A172 (cell line): ENCODE data around the gene USP32. TPM values are rescaled to one million over a fixed set of nuclear protein-coding genes. Genes with fewer than 3 reads are reported as not detected.
A peak's percentile ranks its signal among the peaks of the same experiment; 100 is the strongest.
"Not testable (repeated sequence)": the region's sequence is repeated elsewhere in the genome, so short reads cannot be mapped to it uniquely, and the experiment has no call there.

Source experiments
- DNase-seq: peaks from one replicate; pipeline ENCODE4 v3.0.0-alpha.2; 2015; ENCODE audit warnings: low spot score
- total RNA-seq: library from RNA; depleted of rRNA; stranded (reverse); fragments of >200 nt; shearing (Covaris generic); gene quantifications from 2 replicates; pipeline ENCODE4 v1.2.3, GENCODE V29; 2014

USP32 gene
- total RNA-seq, 1 experiment from 2014 or later, result 39.0 TPM

DNA sequence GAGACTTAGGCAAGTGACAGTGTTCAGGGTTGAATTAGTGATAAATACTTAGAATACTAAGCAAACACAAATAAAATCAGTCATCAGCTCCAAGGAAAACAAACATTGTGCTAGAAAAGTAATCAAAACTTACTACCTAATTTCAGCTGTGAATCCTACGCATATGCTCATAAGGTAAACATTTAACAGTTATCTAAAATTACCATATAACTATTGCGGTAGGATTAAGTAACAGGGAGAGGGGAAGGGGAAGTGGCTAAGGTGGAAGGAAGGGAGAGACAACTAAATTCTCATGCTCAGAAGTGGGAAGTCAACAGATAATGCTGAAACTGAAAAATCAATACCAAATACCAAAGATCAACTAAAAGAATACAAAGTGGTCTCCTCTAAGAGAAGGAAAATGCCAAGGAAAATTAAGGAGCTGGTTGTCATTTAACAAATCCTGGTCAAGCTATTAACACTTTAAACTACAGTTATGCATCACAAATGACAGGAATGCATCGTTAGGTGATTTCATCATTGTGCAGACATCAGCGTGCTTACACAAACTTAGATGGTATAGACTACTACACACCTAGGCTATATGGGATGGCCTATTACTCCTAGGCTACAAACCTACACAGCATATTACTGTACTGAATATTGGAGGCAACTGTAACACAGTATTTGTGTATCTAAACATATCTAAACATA lies 20.0 kb downstream of the USP32 start:
- DNase-seq, result no peak

DNA sequence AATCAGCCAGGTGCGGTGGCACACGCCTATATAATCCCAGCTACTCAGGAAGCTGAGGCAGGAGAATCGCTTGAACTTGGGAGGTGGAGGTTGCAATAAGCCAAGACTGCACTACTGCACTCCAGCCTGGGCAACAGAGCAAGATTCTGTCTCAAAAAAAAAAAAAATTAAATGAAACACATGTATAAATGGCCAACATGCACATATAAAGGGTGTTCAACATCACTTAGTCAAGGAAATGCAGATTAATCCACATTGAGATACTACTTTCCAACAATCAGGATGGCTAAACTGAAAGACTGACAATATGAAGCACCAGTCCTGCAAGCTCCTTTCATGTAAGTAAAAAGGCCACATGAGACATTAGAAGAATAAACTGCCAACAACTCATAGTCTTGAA lies 20.5 kb downstream of the USP32 start:
- no peak for DNase-seq

DNA sequence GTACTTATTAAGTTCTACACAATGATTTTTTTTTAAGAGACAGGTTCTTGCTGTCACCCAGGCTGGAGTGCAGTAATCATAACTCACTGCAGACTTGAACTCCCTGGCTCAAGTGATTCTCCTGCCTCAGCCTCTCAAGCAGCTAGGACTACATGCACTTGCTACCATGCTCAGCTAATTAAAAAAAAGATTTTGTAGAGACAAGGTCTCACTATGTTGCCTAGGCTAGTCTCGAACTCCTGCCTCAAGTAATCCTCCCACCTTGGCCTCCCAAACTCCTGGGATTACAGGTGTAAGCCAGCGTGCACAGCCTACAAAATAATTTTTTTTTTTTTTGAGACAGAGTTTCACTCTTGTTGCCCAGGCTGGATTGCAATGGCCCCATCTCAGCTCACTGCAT lies 22.2 kb downstream of the USP32 start:
- no peak for DNase-seq

DNA sequence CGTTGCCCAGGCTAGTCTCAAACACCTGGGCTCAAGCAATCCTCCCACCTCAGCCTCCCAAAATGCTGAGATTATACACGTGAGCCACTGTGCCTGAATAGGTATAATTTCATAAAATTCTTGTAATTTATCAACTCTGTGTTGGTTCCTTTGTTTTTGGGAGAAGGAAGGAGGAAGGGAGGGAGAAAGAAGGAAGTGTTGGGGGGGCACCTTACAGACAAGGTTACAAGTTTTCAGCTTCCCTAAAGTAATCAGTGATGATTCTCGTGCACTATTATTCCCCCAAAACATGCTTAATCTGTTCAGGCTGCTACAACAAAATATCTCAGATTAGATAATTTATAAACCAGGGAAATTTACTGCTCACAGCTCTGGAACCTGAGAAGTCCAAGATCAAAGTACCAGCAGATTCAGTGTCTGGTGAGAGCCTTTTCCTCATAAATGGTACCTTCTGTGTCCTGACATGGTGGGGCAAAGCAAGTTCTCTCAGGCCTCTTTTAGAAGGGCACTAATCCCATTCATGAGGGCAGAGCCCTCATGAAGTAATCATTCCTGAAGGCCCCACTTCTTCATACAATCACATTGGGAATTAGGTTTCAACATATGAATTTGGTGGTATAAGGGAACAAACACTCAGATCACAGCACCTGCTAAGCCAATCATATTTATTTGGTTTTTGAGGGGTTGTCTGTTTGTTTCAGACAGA lies 28.1 kb downstream of the USP32 start:
- DNase-seq, result no peak

DNA sequence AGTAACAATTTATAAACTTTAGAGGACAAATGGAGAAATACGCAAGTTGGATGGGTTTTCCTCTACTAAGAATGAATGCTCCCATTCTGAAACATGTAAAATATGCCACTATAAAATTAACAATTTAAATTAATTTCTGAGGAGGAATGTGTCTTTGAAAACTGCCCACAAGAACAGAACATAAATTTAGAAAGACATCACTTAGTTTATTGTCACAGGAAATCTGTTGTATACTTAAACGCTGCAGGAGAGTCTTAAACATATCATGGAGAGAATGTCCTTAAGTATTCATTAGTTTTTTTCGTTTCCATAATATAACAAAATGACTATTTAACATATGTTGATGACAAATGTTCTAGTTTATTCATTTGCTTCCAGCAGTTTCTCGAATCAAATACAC lies 29.6 kb downstream of the USP32 start:
- DNase-seq, result no peak

DNA sequence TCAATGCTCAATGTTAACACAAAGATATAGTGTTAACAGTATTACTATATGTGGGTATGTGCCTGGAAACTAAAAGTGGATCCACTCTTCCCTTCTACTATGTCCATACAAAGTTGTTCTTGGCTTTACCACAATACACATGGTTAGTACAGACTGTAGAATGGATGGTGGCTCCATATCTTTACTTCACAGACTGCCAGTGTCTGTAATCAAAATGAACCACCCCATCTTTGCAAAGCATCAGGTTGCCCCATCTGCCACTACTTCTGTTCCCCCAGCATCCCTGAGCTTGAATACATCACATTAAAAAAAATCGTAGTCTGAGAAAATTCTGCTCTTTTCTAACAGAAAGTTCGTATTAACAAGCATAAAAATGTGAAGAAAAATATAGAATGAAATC lies 30.0 kb downstream of the USP32 start:
- DNase-seq, result no peak

DNA sequence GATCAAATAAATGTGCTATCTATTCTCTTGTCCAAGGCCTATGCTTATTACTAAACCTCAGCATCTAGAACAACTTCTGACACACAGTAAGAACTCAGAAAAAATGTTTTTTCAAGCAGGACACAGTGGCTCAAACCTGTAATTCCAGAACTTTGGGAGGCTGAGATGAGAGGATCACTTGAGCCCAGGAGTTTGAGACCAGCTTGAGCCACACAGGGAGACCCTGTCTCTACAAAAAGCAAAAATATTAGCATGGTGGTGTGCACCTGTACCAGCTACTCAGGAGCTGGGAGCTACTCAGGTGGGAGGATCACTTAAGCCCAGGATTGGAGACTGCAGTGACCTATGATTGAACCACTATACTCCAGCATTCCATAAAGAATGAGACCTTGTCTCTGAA lies 32.5 kb downstream of the USP32 start:
- no peak for DNase-seq

DNA sequence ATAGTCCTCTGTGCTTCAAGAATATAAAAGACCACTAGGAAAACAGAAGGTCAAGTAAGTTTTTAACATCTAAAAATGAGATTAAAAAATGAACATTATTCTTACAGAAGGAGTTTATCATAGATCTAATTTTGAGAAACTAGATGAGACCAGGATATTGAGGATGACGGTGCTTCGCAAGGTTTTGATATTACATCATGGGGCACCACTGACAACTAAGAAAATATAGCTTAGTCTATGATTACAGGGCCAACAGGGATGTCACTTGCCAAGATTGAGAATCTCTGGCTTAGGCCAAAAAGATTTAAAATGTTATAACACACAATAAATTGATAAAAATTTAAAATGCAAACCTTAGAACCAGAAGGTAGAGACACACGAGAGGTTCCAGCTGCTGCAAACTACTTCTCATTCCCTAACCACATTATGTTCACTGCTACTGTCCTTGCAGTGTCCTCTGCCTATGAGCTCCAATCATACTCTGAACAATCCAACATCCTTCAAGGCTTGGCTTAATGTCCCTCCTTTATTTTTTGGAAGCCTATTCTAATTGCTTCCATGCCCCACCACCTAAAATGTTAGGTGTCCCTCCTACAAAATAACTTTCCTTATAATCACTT lies 33.2 kb downstream of the USP32 start:
- DNase-seq, result no peak

DNA sequence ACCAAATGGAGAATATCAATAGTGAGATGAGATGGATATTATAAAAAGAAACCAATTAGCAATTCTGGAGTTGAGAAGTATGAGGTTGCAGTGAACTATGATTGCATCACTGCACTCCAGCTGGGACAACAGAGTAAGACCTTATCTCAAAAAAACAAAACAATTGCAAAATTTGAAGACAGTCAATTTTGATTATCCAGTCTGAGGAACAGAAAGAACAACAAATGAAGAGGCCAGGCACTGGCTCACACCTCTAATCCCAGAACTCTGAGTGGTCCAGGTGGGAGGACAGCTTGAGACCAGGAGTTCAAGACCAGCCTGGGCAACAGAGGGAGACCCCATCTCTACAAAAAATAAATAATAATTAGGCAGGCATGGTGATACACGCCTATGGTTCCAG lies 35.0 kb downstream of the USP32 start:
- DNase-seq, result no peak

DNA sequence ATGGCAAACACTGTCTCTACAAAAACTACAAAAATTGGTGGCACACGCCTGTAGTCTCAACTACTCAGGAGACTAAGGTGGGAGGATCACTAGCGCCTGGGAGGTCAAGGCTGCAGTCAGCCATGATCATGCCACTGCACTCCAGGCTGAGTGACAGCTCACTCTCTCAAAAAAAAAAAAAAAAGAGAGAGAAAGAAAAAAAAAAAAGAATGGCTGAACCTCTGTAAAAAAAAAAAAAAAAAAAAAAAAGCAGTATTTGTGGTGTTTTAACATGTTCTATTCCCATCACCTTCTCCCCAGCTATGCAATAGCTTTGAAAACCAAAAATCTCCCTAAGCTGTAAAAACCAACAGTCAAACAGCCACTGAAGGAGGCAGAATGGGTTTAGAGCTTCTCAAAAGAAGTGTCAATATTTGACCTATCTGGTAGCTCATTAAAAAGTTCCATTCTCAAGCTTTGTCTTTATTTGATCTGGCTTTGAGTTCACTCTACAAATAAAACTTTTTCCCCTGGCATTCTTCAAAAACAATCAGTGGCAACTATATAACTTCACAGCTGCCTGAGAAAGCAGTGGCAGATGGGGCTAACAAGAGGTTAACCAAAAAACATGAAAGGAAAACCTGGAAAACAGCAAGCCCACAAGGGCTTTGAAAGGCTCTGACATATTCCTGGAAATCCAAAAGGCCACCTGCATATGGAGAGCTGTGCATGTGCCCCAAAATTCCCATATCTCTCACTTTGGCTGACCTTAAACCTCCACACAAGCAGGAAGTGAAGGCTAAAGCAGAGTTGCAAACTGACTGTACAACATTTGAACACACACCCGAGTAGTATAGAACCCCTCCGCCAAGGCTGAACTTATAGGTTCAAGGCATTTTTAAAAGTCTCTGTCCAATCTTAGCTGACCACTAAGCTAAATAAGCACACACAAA lies 36.0 kb downstream of the USP32 start:
- no peak for DNase-seq

DNA sequence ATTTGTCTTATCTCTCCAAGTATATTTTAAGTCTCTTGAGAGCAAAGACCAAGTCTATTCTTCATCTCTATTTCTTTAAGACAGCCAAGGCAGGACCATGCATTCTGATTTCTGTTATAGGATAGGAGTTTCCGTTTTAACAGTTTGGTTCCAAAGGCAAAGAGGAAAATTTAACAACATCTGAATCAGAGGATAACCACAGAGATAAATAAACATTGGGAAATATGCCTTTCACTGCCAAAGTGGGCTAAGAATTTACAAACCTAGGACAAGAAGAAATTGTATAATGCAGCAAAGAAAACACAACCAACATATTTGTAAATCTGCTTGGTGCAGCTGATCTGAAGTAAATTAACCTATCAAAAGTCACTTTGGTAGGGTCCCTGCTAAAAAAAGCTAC lies 37.7 kb downstream of the USP32 start:
- DNase-seq, result peak; percentile 54

DNA sequence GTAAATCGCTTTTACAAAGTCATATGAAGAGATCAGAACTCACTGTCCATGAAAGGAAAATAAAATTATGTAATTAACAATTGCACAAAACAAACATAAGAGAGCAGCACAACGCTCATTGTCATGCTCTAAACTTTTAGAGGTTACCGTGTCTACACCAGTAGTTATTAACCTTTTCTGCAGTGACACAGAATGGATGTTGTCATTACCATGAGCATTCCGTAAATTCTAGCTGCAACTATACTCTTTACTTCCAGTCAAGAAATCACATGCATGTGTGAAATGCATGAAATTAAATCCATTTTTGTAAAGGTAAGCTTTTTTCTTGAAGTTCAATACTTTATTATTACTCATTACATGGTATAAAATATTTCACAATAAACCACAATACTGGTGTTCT lies 38.2 kb downstream of the USP32 start:
- DNase-seq, result no peak

DNA sequence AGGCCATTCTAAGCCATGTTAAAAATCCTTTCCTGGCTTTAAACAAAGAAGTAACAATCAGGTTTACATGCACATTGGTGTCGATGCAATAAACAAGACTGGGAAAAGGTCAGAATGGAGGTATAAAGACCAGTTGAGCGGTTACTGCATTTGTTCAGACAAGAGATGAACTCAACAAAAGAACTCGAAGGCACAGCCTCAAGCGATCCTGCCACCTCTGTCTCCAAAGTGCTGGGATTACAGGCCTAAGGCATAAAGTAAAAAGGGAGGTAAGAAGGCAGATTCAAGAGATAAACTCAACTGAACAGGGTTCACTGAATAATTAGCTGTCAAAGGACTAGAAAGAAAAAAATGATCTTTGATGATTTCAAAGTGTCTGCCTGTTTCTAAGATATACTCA lies 39.4 kb downstream of the USP32 start:
- no peak for DNase-seq

DNA sequence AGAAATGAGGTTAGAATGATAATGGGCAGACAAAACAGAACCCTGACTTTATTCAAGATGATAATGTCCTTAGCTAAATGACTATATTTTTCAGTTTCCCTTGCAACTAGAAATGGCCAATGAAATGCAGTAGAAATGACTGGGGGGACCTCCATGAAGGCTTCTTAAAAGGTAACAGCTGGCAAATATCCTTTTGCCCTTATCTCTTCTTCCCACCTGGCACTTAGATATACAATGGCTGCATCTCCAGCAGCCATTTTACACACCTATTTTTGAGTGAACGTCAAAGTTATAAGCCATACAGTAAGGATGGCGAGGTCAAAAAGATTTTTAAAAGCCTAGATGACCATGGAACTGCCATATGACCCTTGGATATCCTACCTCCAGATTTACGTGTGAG lies 39.9 kb downstream of the USP32 start:
- DNase-seq, result no peak

DNA sequence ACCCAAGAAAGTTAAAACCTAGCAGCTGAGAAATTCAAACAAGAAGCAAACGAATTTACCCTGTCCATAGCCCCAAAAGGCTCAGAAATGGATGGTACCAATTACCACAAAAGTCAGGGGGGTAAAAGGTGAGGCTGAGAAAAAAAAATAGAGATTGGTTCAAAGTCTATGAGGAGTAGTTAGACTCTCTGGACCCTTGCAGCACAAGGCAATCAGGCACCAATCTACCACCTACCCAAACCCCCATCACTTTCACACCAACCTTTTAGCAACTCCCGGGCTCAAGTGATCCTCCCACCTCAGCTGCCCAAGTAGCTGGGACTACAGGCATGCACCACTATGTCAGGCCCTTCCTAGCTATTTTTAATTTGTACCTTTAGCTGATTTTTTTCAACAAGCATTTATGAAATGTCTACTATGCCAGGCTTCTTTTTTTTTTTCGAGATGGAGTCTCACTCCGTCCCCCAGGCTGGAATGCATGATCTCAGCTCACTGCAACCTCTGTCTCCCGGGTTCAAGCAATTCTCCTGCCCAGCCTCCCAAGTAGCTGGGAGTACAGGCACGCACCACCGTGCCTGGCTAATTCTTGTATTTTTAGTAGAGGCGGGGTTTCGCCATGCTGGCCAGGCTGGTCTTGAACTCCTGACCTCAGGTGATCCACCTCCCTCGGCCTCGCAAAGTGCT lies 40.8 kb downstream of the USP32 start:
- DNase-seq, result no peak

DNA sequence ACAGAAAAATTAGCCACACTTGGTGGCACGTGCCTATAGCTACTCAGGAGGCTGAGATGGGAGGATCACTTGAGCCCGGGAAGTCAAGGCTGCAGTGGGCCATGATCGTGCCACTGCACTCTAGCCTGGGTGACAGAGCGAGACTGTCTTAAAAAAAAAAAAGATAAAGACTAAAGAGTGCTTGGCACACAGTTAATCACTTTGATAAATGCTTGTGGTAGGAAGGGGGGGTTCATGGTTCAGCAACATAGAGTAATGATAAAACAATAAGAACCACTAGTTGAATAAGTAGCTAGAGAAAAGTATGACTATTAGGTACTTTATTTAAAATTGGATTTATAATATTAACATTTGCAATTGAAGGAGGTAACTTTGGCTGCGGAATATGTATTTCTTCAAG lies 43.3 kb downstream of the USP32 start:
- no peak for DNase-seq

DNA sequence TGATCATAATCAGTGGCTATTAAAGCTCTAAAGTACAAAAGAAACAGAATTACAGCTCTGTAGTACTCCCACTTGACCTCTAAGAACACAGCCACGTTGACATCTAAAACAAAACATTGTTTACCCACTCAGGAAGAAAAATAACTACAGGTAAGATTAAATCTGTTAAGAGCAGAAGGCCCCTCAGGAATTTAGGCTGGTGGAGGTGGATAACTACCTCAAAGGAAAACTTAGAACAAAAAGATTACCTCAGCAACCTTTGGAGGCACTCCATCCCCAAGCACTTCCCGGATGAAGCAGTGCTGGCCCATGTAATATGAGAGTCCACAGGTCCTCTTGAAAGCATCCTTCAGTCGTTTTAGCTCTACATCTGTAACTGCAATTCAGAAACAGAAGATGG lies 46.7 kb downstream of the USP32 start:
- DNase-seq, result no peak

DNA sequence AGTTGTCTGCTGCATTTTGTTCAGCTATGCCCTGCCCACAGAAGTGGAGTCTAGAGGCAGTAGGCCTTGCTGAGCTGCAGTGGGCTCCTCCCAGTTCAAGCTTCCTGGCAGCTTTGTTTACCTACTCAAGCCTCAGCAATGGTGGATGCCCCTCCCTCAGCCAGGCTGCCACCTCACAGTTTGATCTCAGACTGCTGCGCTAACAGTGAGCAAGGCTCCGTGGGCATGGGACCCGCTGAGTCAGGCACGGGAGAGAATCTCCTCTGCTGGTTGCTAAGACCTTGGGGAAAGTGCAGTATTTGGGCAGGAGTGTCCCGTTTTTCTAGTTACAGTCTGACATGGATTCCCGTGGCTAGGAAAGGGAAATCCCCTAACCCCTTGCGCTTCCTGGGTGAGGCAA lies 49.4 kb downstream of the USP32 start:
- not testable (repeated sequence) for DNase-seq

DNA sequence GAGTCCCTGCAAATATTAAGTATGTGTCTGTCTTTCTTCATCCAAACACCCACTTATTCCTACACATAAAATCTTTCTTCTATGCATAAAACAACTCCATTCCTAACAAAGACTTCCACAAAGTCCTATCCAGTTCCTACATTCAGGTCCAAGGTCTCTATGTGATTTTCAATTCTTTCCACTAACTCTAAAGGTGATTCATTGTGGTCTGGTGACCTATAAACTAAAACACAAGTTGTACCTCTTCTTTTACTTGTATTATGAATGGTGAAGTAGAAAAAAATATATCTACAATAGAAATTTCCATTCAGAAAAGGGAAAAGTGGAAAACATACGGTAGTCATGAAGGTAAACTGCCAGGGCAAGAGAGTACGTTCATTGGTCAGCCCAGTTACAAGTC lies 56.6 kb downstream of the USP32 start:
- no peak for DNase-seq

DNA sequence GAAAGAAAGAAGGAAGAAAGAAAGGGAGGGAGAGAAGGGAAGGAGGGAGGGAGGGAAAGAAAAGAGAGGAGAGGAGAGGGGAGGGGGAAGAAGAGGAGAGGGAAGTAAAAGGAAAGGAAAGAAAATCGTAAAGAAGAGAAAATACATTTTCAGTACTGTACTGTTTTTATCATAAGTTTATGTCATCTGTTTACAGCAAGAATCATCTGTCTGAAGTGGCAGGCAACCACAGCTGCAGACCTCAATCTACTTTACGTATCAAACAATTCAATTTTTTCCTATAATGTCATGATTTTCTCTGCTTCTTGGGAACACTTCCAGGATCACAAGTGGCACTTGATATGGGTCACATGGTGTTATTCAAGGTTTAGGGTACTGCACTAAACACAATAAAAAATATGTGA lies 58.3 kb downstream of the USP32 start:
- no peak for DNase-seq

DNA sequence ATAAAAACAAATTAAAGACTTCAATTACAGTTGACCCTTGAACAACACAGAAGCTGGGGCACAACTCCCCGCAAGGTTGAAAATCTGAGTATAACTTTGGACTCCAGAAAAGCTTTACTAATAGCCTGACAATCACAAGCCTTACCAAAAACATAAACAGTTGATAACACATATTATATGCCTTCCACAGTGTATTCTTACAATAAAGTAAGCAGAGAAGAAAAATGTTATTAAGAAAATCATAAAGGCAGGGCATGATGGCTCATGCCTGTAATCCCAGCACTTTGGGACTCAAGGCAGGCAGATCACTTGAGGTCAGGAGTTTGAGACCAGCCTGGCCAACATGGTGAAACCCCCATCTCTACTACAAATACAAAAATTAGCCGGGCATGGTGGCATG lies 58.9 kb downstream of the USP32 start:
- DNase-seq, result not testable (repeated sequence)

DNA sequence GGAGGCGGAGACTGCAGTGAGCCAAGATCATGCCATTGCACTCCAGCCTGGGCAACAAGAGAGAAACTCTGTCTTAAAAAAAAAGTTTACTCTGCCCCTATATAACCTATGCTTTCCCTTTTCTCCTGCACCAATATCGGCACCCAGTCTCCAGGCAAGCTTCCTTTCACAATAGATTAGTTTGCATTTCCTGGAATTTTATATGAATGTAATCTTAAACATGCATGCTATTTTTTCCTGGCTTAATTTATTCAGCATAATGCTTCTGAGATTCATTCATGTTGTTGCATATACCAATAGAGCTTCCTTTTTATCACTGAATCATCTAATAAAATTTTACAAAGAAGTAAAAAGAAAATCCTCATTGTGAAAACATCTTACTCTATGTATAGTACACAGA lies 59.4 kb downstream of the USP32 start:
- no peak for DNase-seq
